Ovary (tissue), 9 donors: ENCODE data around the gene COIL. TPM values are rescaled to one million over a fixed set of nuclear protein-coding genes. Genes with fewer than 3 reads are reported as not detected.

Experiments
- DNase-seq, 5 donors: peaks; one replicate each; pipeline ENCODE4 v3.0.0-alpha.2; 2019 to 2020
- H3K27ac ChIP-seq, 2 donors: fragments of 200-600 bp; one replicate each; pipeline versions ENCODE4 v1.5.1 to v1.8.0; 2019 to 2022
- H3K27me3 ChIP-seq: fragments of 200-600 bp; one replicate; pipeline ENCODE4 v1.8.0; 2022
- H3K36me3 ChIP-seq: fragments of 200-600 bp; sonication (generic); one replicate; pipeline ENCODE4 v1.5.1; 2019
- H3K4me1 ChIP-seq: one replicate; pipeline ENCODE4 v1.8.1; 2013; ENCODE audit warnings: mild to moderate bottlenecking, moderate library complexity; ENCODE audit not compliant: insufficient read depth
- H3K4me3 ChIP-seq: fragments of 200-600 bp; sonication (generic); one replicate; pipeline ENCODE4 v1.5.1; 2017
- H3K9me3 ChIP-seq, 2 donors: fragments of 200-600 bp in 1 of 2; sonication (generic) in 1 of 2; one replicate each; pipeline versions ENCODE4 v1.5.1 to v1.8.1; 2013 to 2019; ENCODE audit warnings: mild to moderate bottlenecking in 1 of 2, moderate library complexity in 1 of 2
- EP300 ChIP-seq: sonication (generic); formaldehyde crosslinking; IDR thresholded peaks from one replicate; pipeline ENCODE4 v1.6.1; 2017; ENCODE audit warnings: antibody characterized with exemption
- POLR2A ChIP-seq: fragments of 450-650 bp; IDR thresholded peaks from one replicate; pipeline ENCODE4 v1.6.1; 2017; ENCODE audit warnings: antibody characterized with exemption, mild to moderate bottlenecking, moderate library complexity
- whole genome bisulfite sequencing, 3 donors: extraction: QIAGEN DNeasy Blood & Tissue Kit in 1 of 3; methylation state at CpG; one replicate each; pipeline versions ENCODE4 v1.1.5 to v1.1.7; 2013 to 2017; 5-methylcytosine and 5-hydroxymethylcytosine counted together
- intact Hi-C, 4 donors: fragments of 100-400 bp; cut with DNase I; formaldehyde crosslinking; loops; one replicate each; pipeline versions ENCODE4 v1.11.0 to v1.15.1; 2022 to 2023
- polyA plus RNA-seq, 2 donors: library from polyadenylated mRNA; stranded (reverse); fragments of 200-250 nt in 1 of 2; fragments of 350-450 nt in 1 of 2; fragmentation: Illumina TruSeq in 1 of 2; extraction: RNeasy Lipid Tissue Mini Kit (QIAGEN cat#74804) in 1 of 2; gene quantifications; one replicate each; pipeline ENCODE4 v1.2.3, GENCODE V29; 2013 to 2014
- total RNA-seq, 7 donors: library from RNA; depleted of rRNA in 2 of 7; stranded (reverse); fragments of >200 nt in 2 of 7; fragmentation: NEBNext Ultra II Directional in 3 of 7; extraction: Animal tissue kit (Norgen Biotek cat#: 25700) in 3 of 7; gene quantifications; one replicate each; pipeline versions ENCODE4 v1.1.0 to v1.2.4, GENCODE V29; 2016 to 2023
- TF ChIP-seq, protein P1 (sequence below), 3 donors: fragments of 450-650 bp in 2 of 3; fragments of 200-600 bp in 1 of 3; IDR thresholded peaks; one replicate each; pipeline versions ENCODE4 v1.5.1 to v1.8.0; 2016 to 2022; ENCODE audit warnings: antibody characterized with exemption in 3 of 3, mild to moderate bottlenecking in 1 of 3
- donor health status: DM: no; HTN: no; CAD: no; lungs with moderate emphysema.
- donor health status: DM: no; HTN: no; CAD: no.
- donor health status: Bipolar disorder and iron deficiency.
- donor health status: DM: yes; HTN: yes; CAD: no.
- donor health status: DM: no; HTN: no; CAD: no.
- donor health status: DM: yes; HTN: yes; CAD: no.

COIL gene
- total and polyA plus RNA-seq, 9 donors: 10.9 to 17.8 (median 12.9) TPM

DNA sequence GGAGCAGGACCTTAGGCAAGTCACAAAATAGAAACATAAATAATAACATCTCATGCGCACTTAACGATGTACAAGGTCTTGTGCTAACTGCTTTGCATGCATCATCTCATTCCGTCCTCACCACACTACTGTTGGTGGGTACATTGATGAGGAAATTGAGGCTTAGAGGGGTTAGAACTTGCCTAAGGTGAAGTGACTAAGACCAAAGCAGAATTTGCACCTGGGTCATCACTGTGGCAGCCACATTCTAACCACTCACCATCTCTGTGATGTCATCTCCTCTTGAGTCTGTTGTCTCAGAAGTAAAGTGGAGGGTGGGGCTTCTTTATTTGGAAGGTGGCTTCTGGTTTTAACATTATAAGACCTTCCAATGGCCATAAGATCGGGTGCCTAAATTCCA, 26.6 kb downstream of the COIL start:
- WGBS, 3 donors: 95 to 97% (median 95%) methylated on average over 4 of the region's 4 CpGs
- no peak overlapping the region for H3K27ac ChIP-seq
- no peaks in the 10 kb centered on the region for H3K36me3 ChIP-seq
- H3K9me3 ChIP-seq: no peaks in the 10 kb centered on the region
- H3K27me3 ChIP-seq: no peaks in the 10 kb centered on the region
- intact Hi-C loops: loop anchor here in 3 of 4 donors (10.0 kb wide), 2 partner anchors 59 to 119 kb away; no protein-coding TSS in a partner anchor
- no peak for TF ChIP-seq POLR2A
- no peak for TF ChIP-seq EP300
- TF ChIP-seq, protein P1, sequence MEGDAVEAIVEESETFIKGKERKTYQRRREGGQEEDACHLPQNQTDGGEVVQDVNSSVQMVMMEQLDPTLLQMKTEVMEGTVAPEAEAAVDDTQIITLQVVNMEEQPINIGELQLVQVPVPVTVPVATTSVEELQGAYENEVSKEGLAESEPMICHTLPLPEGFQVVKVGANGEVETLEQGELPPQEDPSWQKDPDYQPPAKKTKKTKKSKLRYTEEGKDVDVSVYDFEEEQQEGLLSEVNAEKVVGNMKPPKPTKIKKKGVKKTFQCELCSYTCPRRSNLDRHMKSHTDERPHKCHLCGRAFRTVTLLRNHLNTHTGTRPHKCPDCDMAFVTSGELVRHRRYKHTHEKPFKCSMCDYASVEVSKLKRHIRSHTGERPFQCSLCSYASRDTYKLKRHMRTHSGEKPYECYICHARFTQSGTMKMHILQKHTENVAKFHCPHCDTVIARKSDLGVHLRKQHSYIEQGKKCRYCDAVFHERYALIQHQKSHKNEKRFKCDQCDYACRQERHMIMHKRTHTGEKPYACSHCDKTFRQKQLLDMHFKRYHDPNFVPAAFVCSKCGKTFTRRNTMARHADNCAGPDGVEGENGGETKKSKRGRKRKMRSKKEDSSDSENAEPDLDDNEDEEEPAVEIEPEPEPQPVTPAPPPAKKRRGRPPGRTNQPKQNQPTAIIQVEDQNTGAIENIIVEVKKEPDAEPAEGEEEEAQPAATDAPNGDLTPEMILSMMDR (IDR thresholded peaks at IDR 0.05): no peak
- H3K4me3 ChIP-seq: no peak overlapping the region
- DNase-seq: no peak
- no peaks in the 10 kb centered on the region for H3K4me1 ChIP-seq

DNA sequence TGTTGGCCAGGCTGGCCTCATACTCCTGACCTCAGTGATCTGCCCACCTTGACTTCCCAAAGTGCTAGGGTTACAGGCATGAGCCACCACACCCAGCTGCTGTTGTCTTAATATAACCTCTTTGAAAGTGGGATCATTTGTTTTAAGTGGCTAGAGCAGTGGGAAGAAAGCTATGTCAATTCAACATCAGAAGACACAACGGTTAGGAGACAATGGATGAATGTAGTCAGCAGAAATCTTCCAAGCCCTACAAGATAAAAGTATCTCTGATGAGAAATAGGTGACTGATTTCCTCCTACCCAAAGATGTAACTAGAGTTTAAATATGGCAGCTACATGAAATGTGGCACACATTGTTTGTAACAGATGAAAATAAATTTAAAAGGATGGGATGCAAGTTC, 27.0 kb downstream of the COIL start:
- intact Hi-C loops: loop anchor here in 3 of 4 donors (10.0 kb wide), 2 partner anchors 59 to 119 kb away; no protein-coding TSS in a partner anchor
- H3K4me1 ChIP-seq: no peaks in the 10 kb centered on the region
- H3K27ac ChIP-seq: no peak overlapping the region
- no peak overlapping the region for H3K4me3 ChIP-seq
- 91 to 100% (median 94%) methylated on average over 1 of the region's 1 CpG for WGBS, 3 donors
- DNase-seq: no peak
- no peaks in the 10 kb centered on the region for H3K9me3 ChIP-seq
- no peaks in the 10 kb centered on the region for H3K36me3 ChIP-seq
- TF ChIP-seq, protein P1 (IDR thresholded peaks at IDR 0.05): no peak
- TF ChIP-seq POLR2A: no peak
- TF ChIP-seq EP300: no peak
- no peaks in the 10 kb centered on the region for H3K27me3 ChIP-seq

DNA sequence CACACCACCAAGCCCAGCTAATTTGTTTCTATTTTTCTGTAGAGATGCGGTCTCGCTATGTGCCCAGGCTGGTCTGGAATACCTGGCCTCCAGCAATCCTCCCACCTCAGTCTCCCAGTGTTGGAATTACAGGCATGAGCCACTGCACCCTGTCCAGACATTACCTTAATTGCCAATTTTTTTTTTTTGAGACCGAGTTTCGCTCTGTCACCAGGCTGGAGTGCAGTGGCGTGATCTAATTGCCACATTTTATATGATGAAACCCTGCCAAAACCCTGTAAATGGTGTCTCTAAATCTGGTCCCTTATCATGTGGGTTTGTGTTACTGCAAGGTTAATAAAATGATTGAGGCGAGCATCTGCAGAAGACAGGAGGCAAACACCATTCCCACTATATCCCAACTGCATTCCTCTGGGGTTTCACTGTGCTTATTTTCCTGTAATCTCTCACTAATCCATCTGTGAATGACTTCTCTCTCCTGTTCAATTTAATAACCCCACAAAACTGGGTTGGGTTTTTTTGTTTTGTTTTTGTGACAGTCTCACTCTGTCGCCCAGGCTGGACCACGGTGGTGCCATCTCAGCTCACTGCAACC, 27.6 kb downstream of the COIL start:
- Histone ChIP-seq H3K4me1 (no peaks in the 10 kb centered on the region), H3K27ac (no peak overlapping the region), H3K27me3 (no peaks in the 10 kb centered on the region), H3K4me3 (no peak overlapping the region), H3K9me3 (no peaks in the 10 kb centered on the region), H3K36me3 (no peaks in the 10 kb centered on the region)
- DNase-seq: no peak
- 94 to 95% (median 95%) methylated on average over 8 of the region's 8 CpGs for WGBS, 3 donors
- intact Hi-C loops: loop anchor here in 3 of 4 donors (10.0 kb wide), 2 partner anchors 58 to 118 kb away; no protein-coding TSS in a partner anchor
- TF ChIP-seq, protein P1 (IDR thresholded peaks at IDR 0.05): no peak
- TF ChIP-seq POLR2A (no peak), EP300 (no peak)

DNA sequence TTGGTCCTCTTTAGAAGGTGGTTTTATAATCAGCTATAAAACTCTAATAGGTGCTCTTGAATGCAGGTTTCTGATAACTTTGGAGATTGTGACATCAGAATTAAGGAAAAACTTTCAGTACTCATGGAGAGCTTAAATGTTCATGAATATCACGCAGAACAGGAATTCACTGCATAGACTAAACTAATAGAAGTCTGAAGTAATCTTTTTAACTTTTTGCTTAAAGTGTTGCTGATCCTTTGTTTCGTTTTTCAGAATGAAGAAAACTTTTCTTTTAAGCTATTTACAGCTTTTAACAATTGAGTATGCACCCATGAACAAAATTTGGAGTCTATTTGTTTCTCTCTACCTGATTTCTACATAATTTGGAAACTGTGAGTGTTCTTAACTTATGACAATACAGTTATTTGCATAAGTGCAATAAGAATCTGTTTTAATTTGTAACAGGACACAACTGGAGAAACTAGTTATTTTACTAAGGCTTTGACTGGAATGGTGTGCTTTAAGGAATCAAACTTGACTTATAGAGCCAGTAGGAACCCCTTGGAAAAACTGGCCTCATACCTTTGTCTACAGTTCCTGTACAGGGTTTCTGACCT, 30.0 kb downstream of the COIL start:
- no peaks in the 10 kb centered on the region for H3K27me3 ChIP-seq
- H3K27ac ChIP-seq: no peak overlapping the region
- TF ChIP-seq POLR2A: no peak
- WGBS, 3 donors: 89 to 95% (median 94%) methylated on average over 2 of the region's 2 CpGs
- H3K36me3 ChIP-seq: no peaks in the 10 kb centered on the region
- no peak for DNase-seq
- intact Hi-C loops: loop anchor here in 3 of 4 donors (10.0 kb wide), 2 partner anchors 56 to 116 kb away; no protein-coding TSS in a partner anchor
- H3K4me3 ChIP-seq: no peak overlapping the region
- no peaks in the 10 kb centered on the region for H3K9me3 ChIP-seq
- H3K4me1 ChIP-seq: no peaks in the 10 kb centered on the region

DNA sequence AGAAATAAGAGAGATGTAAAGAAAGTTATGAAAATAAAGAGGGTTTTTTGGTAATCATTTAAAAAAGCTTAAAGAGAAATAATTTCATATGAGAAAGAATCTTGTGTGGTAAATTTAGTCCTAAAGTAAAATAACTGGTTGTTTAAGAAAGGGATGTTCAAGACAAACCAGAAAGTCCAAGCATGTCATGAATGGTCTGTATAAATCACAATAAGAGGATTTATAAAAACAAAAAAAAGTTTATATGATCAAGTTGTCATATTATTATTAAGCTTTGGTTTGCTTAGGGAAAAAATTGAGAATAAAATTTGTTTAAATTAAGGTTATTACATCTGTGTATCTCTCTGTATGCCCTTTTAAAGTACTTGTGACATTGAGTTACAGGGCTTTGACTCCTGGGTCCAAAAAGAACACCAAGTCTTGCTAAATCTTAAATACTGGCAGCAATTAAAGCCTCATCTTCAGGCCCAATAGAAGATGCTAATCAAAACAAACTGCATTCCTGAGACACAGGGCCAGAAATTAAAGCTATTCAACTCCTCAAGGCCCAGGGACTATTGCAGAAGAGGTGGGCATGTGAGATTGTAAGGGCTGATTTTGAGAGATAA, 31.4 kb downstream of the COIL start:
- no peaks in the 10 kb centered on the region for H3K27me3 ChIP-seq
- intact Hi-C loops: no loop called here
- no peak for TF ChIP-seq POLR2A
- no peak for TF ChIP-seq EP300
- TF ChIP-seq, protein P1 (IDR thresholded peaks at IDR 0.05): no peak

More for the DNA sequence above, 31.4 kb downstream of the COIL start:
- H3K27ac ChIP-seq: no peak overlapping the region
- H3K4me1 ChIP-seq: no peaks in the 10 kb centered on the region
- no peaks in the 10 kb centered on the region for H3K36me3 ChIP-seq
- no peak for DNase-seq
- no peaks in the 10 kb centered on the region for H3K9me3 ChIP-seq
- no peak overlapping the region for H3K4me3 ChIP-seq
